B cell (primary cell): Measurements from ENCODE around the gene WNT3A. TPM values are rescaled to one million over a fixed set of nuclear protein-coding genes. Genes with fewer than 3 reads are reported as not detected.
"Not testable (repeated sequence)": the region's sequence is repeated elsewhere in the genome, so short reads cannot be mapped to it uniquely, and the experiment has no call there.

Source experiments
- ATAC-seq: fragments of 200-7000 bp; cut with Tn5 transposase; one replicate; pipeline ENCODE4 v1.10.0; 2021; ENCODE audit warnings: low read depth, mild to moderate bottlenecking, moderate number of reproducible peaks, moderate library complexity
- CTCF ChIA-PET: fragments of 350-600 bp; sonication (Branson Sonifier 250); formaldehyde crosslinking; loops from one replicate; lab custom pipeline; 2021; ENCODE audit warnings: antibody characterized with exemption, inconsistent platforms; lab: Charles Lee
- POLR2A ChIA-PET: fragments of 350-600 bp; sonication (Branson Sonifier 250); formaldehyde crosslinking; loops from one replicate; lab custom pipeline; 2021; ENCODE audit warnings: antibody characterized with exemption; lab: Charles Lee
- DNase-seq: peaks from one replicate; pipeline ENCODE4 v3.0.0; 2013
- H2AFZ ChIP-seq: 2 replicates; pipeline ENCODE4 v1.6.1; 2012; ENCODE audit warnings: mild to moderate bottlenecking, low read depth, low read length; ENCODE audit not compliant: insufficient read depth, poor library complexity, severe bottlenecking
- H3K27ac ChIP-seq, 2 donors: 1 replicate in 1 of 2; 2 replicates in 1 of 2; pipeline ENCODE4 v1.5.1; 2012 to 2013; ENCODE audit warnings: low read length in 2 of 2, mild to moderate bottlenecking in 2 of 2, moderate library complexity in 1 of 2
- H3K27me3 ChIP-seq, 4 experiments: fragments of 200-600 bp in 1 of 4; sonication (generic) in 1 of 4; replicated peaks in 1 of 4; 1 replicate in 2 of 4; 2 replicates in 2 of 4; pipeline versions ENCODE4 v1.6.1 to v1.7.0; 2013 to 2016; ENCODE audit warnings: low read length in 3 of 4, mild to moderate bottlenecking in 2 of 4, mixed read lengths in 1 of 4, moderate library complexity in 1 of 4; ENCODE audit not compliant: insufficient read depth in 4 of 4, control insufficient read depth in 3 of 4; ENCODE audit errors: control extremely low read depth in 1 of 4
- H3K36me3 ChIP-seq, 2 experiments: replicated peaks in 1 of 2; 1 replicate in 1 of 2; 2 replicates in 1 of 2; pipeline versions ENCODE4 v1.6.1 to v1.7.1; 2013; ENCODE audit warnings: low read length in 1 of 2; ENCODE audit not compliant: insufficient read depth in 2 of 2, control insufficient read depth in 1 of 2; ENCODE audit errors: control extremely low read depth in 1 of 2, extremely low read depth in 1 of 2
- H3K4me1 ChIP-seq, 2 donors: fragments of 200-600 bp in 1 of 2; sonication (generic) in 1 of 2; 1 replicate in 1 of 2; 2 replicates in 1 of 2; pipeline versions ENCODE4 v1.5.1 to v1.6.1; 2013 to 2017; ENCODE audit warnings: low read length in 2 of 2; ENCODE audit not compliant: control insufficient read depth in 2 of 2, insufficient read depth in 2 of 2
- H3K4me2 ChIP-seq: replicated peaks from 2 replicates; pipeline ENCODE3; 2012; ENCODE audit warnings: mild to moderate bottlenecking, low read depth, low read length; ENCODE audit not compliant: poor library complexity, severe bottlenecking
- H3K4me3 ChIP-seq, 5 experiments: fragments of 200-600 bp in 1 of 5; sonication (generic) in 1 of 5; 1 replicate in 3 of 5; 2 replicates in 2 of 5; pipeline versions ENCODE4 v1.5.1 to v1.7.0; 2011 to 2016; ENCODE audit warnings: low read length in 4 of 5, mild to moderate bottlenecking in 4 of 5, low read depth in 2 of 5, control low read depth in 1 of 5, moderate library complexity in 1 of 5; ENCODE audit not compliant: insufficient read depth in 1 of 5; ENCODE audit errors: control extremely low read depth in 1 of 5, extremely low read depth in 1 of 5
- H3K79me2 ChIP-seq: fragments of 200-600 bp; sonication (generic); one replicate; pipeline ENCODE4 v1.6.0; 2016; ENCODE audit warnings: low read length; ENCODE audit not compliant: control insufficient read depth, insufficient read depth
- H3K9ac ChIP-seq: fragments of 200-600 bp; sonication (generic); 2 replicates; pipeline ENCODE4 v1.6.1; 2017; ENCODE audit warnings: mild to moderate bottlenecking, low read length, moderate library complexity
- H3K9me3 ChIP-seq, 3 donors: one replicate each; pipeline versions ENCODE4 v1.6.1 to v1.7.1; 2013; ENCODE audit warnings: low read length in 2 of 3; ENCODE audit not compliant: control insufficient read depth in 2 of 3, insufficient read depth in 1 of 3; ENCODE audit errors: control extremely low read depth in 1 of 3
- H4K20me1 ChIP-seq: 2 replicates; pipeline ENCODE4 v1.6.0; 2012; ENCODE audit warnings: mild to moderate bottlenecking, low read length; ENCODE audit not compliant: insufficient read depth, control insufficient read depth, poor library complexity, severe bottlenecking
- H3K27ac Mint-ChIP-seq: one replicate; pipeline ENCODE4 v1.8.0; 2021; ENCODE audit warnings: mixed read lengths
- H3K27me3 Mint-ChIP-seq: one replicate; pipeline ENCODE4 v1.8.0; 2021; ENCODE audit warnings: mixed read lengths
- H3K4me1 Mint-ChIP-seq: one replicate; pipeline ENCODE4 v1.8.0; 2021; ENCODE audit warnings: mixed read lengths
- H3K4me3 Mint-ChIP-seq: one replicate; pipeline ENCODE4 v1.8.0; 2021; ENCODE audit warnings: mixed read lengths
- H3K9me3 Mint-ChIP-seq: one replicate; pipeline ENCODE4 v1.8.0; 2022; ENCODE audit warnings: mixed read lengths; ENCODE audit not compliant: insufficient read depth
- WGBS: methylation state at CpG from one replicate; pipeline ENCODE4 v1.1.5; 2013; ENCODE audit warnings: missing lambda C conversion rate; ENCODE audit not compliant: insufficient coverage; 5-methylcytosine and 5-hydroxymethylcytosine counted together
- intact Hi-C: fragments of 100-400 bp; cut with micrococcal nuclease; formaldehyde crosslinking; loops from one replicate; pipeline ENCODE4 v1.10.0; 2022
- polyA plus RNA-seq: library from polyadenylated mRNA; depleted of rRNA; stranded (reverse); fragments of >200 nt; gene quantifications from 2 replicates; pipeline ENCODE4 v1.2.3, GENCODE V29; 2012
- total RNA-seq, 2 donors: library from RNA; stranded (reverse); fragments of 120-200 nt in 1 of 2; gene quantifications; 1 replicate in 1 of 2; 2 replicates in 1 of 2; pipeline versions ENCODE4 v1.2.3 to v1.2.4, GENCODE V29; 2013 to 2022

The WNT3A gene
- total and polyA plus RNA-seq, 2 donors (not counting 1 experiment from before 2014, with no cell fraction given): 0.03 TPM; not detected in 1

GRCh38 chr1:227967815-227968214, 39.0 kb upstream of the WNT3A start:
- DNase-seq, H3K79me2 ChIP-seq, H3K36me3 ChIP-seq, H3K27ac ChIP-seq, H3K9me3 Mint-ChIP-seq, H3K27me3 ChIP-seq, H3K4me2 ChIP-seq, intact Hi-C loops, H2AFZ ChIP-seq, H3K4me1 Mint-ChIP-seq, H3K4me3 Mint-ChIP-seq, ATAC-seq, H4K20me1 ChIP-seq, H3K27me3 Mint-ChIP-seq, H3K9ac ChIP-seq, H3K4me3 ChIP-seq, H3K4me1 ChIP-seq, H3K27ac Mint-ChIP-seq, POLR2A ChIA-PET, H3K9me3 ChIP-seq, CTCF ChIA-PET: not testable (repeated sequence)
- WGBS: 84% methylated on average over 5 of the region's 5 CpGs

GRCh38 chr1:227970076-227970995, 36.5 kb upstream of the WNT3A start:
- WGBS: 93% methylated on average over 30 of the region's 36 CpGs
- POLR2A ChIA-PET, H3K4me3 ChIP-seq, H3K4me2 ChIP-seq, H3K36me3 ChIP-seq, DNase-seq, H3K27ac Mint-ChIP-seq, H4K20me1 ChIP-seq, H3K9me3 Mint-ChIP-seq, H3K4me3 Mint-ChIP-seq, H3K27me3 Mint-ChIP-seq, H3K4me1 Mint-ChIP-seq, H2AFZ ChIP-seq, H3K4me1 ChIP-seq, H3K79me2 ChIP-seq, H3K9ac ChIP-seq, ATAC-seq, H3K9me3 ChIP-seq, intact Hi-C loops, H3K27me3 ChIP-seq, CTCF ChIA-PET, H3K27ac ChIP-seq: not testable (repeated sequence)

- intact Hi-C loops, H3K4me3 ChIP-seq, H3K4me1 Mint-ChIP-seq, H3K9ac ChIP-seq, H2AFZ ChIP-seq, POLR2A ChIA-PET, H3K27me3 ChIP-seq, H3K27me3 Mint-ChIP-seq, H3K27ac ChIP-seq, H3K36me3 ChIP-seq, ATAC-seq, H4K20me1 ChIP-seq, H3K9me3 ChIP-seq, CTCF ChIA-PET, DNase-seq, H3K9me3 Mint-ChIP-seq, H3K4me3 Mint-ChIP-seq, H3K4me2 ChIP-seq, H3K27ac Mint-ChIP-seq, H3K4me1 ChIP-seq, H3K79me2 ChIP-seq: not testable (repeated sequence)
- WGBS: no CpG with 5 or more reads among the region's 17 CpGs
These were observed 35.6 kb upstream of the WNT3A start for GRCh38 chr1:227971216-227971615.

GRCh38 chr1:227971643-227972282, 35.0 kb upstream of the WNT3A start:
- POLR2A ChIA-PET, H3K27me3 Mint-ChIP-seq, H3K27ac Mint-ChIP-seq, ATAC-seq, H3K9me3 ChIP-seq, H3K4me3 ChIP-seq, DNase-seq, H3K27ac ChIP-seq, CTCF ChIA-PET, H4K20me1 ChIP-seq, H3K4me1 ChIP-seq, H3K27me3 ChIP-seq, intact Hi-C loops, H3K9ac ChIP-seq, H3K4me3 Mint-ChIP-seq, H2AFZ ChIP-seq, H3K79me2 ChIP-seq, H3K4me2 ChIP-seq, H3K9me3 Mint-ChIP-seq, H3K4me1 Mint-ChIP-seq, H3K36me3 ChIP-seq: not testable (repeated sequence)
- 98% methylated on average over 20 of the region's 27 CpGs for WGBS
